NCI-H1436 treated with DMSO at 0.1 percent for 48 hours (cell line): ENCODE measurements around the gene LAMTOR3.
A peak's percentile ranks its signal among the peaks of the same experiment; 100 is the strongest.

Experiments used
- DNase-seq: peaks from one replicate; lab custom pipeline; 2025; lab: John Stamatoyannopoulos, UW

LAMTOR3 gene, protein sequence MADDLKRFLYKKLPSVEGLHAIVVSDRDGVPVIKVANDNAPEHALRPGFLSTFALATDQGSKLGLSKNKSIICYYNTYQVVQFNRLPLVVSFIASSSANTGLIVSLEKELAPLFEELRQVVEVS

DNA sequence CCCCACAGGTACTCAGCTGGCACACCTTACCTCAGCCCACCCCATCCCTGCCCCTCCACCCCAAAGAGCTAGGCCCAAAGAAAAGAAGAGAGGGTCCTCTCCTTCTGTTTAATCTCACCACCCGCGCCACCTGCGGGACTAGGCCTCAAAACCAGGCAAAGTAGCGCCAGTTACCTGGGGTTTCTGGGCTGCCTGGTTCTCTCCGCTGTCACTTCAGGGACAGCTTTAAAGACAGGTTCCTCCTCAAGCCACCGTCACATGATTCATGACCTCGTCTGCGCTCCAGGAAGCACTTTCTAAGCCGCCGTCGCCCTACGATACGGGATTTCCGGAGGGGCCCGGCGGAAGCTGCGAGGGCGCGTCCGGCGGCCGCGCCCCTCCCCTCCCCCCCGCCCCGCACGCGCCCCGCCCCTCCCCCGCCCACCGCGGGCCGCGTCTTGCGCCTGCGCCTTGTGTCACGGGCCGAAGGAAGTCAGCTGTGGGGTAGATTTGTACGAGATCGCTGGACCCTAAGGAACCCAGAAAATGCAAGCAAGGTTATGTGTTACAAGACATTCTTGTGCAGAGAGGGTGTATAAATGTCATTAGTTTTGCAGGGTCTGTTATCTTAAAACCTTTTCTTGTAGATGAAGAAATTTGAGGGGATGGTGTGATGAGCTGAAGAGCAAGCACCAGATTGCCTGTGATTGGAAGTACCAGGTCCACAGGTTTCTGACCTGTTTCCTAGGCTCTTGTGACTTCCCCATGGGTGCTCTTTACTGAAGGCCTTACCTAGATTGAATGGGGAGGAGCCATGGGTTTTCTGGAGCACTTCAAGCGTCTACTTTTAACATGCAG lies at the start of gene LAMTOR3:
Gene LAMTOR3, minus strand, starts transcription at position 267 of the 837 bp plus-strand sequence. CDS start 464 bp downstream, outside the sequence.
- peak; percentile 73 for DNase-seq

DNA sequence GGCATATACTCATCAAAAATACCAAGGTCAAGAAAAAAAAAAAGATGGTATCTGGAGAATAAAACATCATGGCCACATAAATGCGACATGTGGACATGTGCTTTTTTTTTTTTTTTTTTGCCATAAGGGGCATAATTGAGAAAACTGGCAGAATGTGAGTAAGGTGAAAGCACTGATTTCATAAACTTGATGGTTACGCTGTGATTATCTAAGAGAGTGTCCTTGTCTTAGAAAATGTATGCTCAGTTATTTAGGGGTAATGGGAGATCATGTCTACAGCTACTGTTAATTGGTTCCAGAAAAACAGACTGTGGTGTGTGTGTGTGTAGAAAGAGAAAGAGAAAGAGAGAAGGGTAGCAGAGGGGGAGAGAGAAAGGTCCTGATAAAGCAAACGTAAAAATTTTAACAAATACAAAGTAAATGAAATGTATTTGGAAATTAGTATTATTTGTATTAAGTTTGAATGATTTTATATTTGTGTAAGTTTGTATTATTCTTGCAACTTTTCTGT lies 44.1 kb upstream of the LAMTOR3 start:
- no peak for DNase-seq

DNA sequence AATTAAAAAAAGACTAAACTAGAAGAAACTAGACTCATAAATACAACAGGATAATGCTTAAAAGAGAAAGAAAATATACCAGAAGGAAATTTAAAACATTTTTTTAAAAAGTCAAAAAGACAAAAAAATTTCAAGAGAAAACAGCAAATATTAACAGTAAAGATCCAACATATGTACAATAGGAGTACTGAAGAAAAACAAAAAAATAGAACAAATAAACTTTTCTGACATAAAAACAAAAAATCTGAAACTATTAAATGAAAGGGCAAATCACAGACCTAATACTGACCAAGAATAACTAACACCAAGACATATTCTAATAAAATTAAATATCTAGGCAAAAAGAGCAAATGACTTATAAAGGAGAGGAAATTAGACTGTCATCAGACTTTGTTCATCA lies 40.7 kb upstream of the LAMTOR3 start:
- no peak for DNase-seq

DNA sequence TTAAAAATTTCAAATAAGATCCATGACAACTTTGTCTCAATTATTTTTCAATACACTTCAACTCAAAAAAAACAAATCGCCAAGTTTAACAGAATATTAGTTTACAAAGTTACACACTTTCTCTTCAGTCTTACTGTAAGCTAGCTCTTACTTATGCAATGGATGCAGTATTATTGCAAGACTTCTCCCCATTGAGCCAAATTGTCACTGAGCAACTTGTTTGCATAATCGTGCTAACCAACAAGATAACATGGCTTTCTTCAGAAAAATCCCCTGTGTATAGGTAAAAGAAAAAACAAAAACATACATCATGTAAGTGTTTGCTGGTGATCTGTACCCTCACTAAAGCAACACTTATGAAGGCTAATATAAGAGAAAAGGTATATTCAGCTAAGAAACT lies 33.3 kb upstream of the LAMTOR3 start:
- DNase-seq = no peak

DNA sequence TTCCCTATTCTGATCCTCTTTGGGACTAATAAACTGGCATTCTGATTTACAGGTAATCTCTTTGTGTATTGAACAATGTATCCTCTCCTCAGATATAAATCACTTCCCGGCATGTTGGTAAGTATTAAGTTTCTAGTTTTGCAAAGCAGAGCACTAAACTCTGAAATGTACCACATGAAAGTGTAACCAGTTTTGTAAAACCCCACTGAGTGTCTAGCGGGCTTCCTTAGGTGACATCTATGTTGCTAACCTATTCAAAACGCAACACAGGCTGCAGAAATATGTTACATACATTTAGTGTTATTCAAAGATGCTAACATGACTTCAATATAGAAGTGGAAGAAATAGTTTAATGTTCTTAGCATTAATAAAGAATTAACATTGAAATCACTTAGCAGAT lies 26.9 kb upstream of the LAMTOR3 start:
- DNase-seq = no peak

DNA sequence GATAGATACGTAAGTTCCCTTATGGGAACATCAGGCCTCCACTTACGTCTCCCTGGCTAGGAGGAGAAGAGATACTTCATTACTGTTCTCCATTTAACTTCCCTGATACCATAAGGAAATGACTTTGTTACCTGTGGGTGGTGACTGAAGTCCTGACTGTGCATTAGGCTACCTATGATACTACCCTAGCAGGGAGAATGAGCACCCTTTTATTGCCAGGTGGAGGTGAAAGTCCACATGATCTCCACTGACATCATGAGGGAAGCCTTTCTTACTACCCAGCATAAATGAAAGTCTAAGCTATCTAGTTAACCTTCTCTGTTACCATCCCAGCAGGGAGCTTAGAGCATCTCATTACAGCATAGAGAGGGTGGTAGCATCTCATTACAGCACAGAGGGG lies 24.4 kb upstream of the LAMTOR3 start:
- no peak for DNase-seq

DNA sequence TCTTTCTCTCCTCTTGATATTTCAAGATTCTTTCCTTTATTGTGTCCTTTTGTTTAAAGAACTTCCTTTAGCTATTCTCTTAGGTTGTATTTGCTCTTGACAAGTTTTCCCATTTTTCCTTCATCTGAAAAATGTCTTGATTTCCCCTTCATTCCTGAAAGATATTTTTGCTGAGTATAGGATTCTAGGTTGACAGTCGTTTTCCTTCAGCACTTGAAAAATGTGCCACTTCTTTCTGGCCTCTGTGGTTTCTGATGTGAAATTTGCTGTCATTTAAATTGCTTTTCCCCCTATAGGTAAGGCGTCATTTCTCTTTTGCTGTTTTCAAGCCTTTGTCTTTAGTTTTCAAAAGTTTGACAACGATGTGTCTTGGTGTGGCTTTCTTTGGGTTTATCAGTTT lies 23.3 kb upstream of the LAMTOR3 start:
- DNase-seq = no peak

DNA sequence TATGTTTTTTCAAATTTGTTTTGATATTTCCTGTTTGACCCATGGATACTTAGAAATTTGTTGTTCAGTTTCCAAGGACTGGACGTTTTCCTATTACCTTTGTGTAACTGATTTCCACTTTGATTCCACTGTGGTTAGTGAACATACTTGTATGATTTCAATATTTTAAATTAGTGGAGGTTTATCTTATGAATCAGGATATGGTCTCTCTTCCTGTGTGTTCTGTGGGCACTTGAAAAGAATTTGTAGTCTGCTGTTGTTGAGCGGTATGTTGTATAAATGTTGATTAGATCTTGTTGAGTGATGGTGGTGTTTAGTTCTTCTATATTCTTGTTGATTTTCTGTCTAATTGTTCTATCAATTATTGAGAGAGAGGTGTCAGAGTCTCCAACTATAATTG lies 21.2 kb upstream of the LAMTOR3 start:
- no peak for DNase-seq

DNA sequence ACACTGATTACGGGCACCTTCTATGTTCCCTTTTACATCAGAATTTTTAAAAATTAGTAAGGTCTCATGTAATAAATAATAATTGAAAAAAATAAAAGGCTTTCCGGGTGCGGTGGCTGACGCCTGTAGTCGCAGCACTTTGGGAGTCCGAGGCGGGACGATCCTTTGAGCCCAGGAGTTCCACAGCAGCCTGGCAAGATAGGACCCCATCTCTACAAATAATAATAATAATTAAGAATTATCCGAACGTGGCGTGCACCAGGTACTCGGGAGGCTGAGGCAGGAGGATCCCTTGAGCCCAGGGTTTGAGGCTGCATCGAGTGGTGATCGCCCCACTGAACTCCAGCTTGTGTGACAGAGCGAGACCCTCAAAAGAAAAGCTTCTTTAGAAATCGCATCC lies 771 bp upstream of the LAMTOR3 start:
- no peak for DNase-seq

DNA sequence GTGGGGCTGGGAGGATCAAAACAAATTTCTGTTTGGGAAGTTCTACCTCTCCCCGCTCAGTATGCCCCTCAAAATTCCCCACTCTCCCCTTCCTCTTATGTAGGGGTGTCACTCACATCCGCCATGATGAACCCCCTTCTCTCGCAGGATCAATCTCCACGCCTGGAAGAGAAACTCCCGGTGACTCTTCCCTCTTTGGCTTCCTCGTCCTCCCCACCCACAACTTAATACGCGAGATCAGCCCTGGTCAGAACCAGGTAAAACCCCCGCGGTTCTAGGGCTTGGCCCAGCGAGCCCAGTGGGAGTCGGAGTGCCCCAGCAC lies 427 bp downstream of the LAMTOR3 start:
- no peak for DNase-seq

DNA sequence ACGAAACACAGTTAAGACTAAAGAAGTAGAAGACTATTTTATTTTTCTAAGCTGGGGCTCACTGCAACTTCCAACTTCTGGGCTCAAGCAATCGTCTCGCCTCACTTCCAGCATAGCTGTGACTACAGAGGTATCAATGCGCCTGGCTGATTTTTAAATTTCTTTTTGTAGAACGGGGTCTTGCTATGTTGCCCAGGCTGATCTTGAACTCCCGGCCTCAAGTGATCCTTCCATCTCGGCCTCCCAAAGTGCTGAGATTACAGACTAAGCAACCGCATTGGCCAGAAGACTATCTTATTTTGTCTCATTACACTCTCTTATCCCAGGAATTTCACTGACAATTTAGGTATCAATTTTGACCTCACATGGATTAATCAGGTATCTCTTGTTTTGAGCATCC lies 1.2 kb downstream of the LAMTOR3 start:
- no peak for DNase-seq

DNA sequence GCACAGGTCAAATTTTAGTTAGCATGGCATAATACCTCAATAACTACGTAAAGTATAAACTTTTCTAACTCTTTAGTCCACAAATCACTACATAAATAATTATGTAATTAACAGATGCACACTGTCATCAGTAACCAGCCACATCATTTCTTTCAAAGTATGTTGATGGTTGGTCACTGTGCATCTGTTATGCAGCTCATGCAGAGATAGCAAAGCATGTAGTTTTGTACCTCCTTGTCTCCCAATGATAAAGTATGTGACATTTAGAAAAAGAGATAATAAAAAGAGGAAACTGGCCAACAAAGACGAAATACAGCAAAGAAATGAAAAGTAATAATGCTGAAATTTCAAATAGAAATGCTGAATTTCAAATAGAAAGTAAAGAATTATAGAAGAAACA lies 2.9 kb downstream of the LAMTOR3 start:
- no peak for DNase-seq

DNA sequence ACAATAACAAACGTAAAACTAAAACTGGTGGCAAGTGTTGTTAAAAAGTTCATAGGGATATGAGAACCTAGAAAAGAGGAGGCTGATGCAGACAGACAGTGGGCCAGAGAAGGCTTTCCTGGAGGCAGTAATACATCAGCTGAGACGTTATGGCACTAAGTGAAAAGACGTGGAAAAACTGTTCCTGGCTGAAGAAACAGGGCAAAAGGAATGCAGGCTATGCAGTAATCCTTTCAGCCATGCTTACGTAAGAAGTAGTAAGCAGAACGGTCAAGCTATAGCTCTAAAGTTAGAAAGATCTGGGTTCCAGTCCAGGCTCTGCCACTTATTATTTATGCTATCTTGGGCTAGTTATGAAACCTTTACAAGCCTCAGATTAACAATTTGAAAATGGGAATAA lies 6.4 kb downstream of the LAMTOR3 start:
- no peak for DNase-seq

DNA sequence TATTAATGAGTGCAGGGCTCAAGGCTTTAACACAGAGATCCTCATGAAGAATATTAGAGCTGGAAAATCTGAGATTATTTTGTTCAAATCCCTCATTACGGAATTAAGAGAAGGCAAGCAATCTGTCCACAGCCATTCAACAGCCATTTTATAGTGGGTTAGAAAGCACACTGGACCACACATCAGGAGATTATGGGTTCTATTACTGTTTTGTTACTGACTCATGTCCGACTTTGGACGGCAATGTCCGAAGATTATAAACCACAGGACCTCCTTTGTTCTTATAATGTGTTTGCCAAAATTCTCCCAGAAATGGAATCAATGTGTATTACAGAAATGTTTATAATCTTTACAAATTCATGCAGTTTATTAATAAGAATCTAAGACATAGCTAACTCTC lies 8.1 kb downstream of the LAMTOR3 start:
- DNase-seq = no peak

DNA sequence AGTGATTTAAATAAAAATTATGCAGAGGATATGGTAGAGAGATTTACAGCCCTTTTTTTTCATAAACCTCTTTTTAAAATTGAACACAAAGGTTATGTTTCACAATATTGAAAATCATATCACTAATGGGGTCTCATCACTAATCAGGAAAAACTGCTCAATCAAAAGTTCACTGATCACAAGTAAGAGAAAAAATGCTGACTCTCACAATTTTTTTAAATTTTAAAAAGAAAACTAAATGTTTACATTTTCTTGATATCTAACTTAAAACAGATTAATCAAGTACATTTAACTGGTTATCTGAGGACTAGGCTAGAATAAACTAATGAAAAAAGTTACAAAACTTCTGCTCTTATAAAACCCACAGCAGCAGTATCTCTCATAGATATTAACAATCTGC lies 8.5 kb downstream of the LAMTOR3 start:
- DNase-seq = no peak

DNA sequence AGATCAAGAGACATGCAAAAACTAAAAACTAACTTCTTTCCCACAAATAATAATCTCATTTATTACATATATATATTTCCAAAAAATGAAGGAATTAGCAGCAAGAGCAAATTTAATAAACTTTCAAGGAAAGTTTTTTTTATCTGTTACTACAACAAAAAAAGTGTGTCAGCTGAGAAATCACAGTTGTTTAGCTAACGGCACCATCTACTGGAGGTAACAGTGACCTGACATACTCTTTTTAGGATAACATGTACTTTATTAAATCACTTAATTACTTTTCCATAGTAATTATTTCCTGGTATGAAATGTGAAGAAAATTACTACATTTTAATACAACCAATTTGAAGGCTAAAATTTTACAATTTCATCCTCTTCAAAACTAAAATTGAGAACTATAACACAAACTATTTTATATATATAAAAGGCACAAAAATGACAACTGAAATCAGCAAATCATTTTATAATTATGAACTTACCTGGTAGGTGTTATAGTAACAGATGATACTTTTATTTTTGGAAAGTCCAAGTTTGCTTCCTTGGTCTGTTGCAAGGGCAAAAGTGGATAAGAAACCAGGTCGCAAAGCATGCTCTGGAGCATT lies 9.1 kb downstream of the LAMTOR3 start:
- no peak for DNase-seq

DNA sequence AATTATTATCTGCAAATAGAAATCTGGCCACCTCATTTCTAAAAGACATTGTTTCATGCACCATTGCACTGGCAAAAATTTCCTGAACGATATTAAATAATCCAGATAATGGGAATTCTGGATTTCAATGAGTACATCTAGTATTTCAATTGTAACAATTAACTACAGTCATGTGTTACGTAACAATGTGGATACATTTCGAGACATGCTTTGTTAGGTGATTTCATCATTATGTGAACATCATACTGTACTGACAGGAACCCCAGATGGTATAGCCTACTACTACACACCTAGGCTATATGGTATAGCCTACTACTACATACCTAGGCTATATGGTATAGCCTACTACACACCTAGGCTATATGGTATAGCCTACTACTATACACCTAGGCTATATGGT lies 14.8 kb downstream of the LAMTOR3 start:
- no peak for DNase-seq

DNA sequence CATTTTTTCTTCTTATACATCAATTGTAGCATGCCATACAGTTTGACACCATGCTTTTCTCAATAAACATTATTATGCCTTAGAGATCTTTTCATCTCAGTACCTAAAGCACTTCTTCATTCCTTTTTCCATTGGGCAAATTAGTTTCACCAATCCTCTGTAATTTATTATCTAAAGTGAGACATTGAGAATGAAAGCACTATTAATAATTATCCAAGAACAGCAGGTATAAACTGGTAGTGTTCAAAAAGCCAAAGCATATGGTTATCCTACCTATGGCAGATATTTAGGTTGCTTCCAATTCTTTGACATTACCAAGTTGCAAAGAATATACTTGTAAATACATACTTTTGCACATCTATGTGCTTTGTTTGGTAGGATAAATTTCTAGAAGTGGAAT lies 15.6 kb downstream of the LAMTOR3 start:
- no peak for DNase-seq

DNA sequence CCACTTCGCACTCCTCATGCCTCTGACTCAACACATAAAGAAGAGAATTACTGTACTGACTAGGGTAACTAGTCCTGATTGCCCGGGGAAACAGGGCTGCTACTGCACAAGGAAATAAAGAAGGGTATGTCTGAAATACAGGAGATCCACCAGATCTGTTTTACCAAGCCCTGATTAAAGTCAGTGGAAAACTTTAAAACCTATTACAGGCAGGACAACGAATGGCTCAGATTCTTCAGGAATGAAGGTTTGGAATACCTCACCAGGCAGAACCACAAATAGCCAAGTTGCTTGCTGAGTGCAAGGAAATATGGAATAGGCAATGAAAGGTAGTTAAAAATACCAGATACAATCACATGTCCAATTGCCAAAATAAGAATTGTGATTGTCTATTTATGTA lies 17.3 kb downstream of the LAMTOR3 start:
- no peak for DNase-seq

DNA sequence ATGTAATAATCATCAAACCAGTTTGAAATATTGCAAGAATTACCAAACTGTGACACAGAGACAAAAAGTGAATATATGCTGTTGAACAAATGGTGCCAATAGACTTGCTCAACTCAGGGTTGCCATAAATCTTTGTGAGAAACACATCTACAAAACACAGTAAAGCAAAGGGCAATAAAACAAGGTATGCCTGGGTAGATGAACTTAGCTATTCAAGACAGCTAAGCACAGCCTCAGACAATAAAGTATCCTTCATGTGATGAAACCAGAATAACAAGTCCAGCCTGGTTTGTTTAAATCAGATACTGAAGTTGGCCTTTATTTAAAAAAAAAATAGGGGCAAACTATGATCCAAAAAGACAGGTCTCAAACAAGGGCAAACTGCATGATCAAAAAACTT lies 19.2 kb downstream of the LAMTOR3 start:
- no peak for DNase-seq

DNA sequence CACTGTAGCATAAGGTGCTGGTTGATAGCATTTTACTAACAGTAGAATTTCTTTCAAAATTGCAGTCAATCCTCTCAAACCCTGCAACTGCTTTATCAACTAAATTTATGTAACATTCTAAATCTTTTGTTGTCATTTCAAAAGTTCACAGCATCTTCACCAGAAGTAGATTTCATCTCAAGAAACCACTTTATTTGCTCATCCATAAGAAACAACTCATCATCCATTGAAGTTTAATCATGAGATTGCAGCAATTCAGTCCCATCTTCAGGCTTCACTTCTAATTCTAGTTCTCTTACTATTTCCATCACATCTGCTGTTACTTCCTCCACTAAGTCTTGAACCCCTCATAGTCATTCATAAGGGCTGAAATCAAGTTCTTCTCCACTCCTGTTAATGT lies 21.7 kb downstream of the LAMTOR3 start:
- no peak for DNase-seq

DNA sequence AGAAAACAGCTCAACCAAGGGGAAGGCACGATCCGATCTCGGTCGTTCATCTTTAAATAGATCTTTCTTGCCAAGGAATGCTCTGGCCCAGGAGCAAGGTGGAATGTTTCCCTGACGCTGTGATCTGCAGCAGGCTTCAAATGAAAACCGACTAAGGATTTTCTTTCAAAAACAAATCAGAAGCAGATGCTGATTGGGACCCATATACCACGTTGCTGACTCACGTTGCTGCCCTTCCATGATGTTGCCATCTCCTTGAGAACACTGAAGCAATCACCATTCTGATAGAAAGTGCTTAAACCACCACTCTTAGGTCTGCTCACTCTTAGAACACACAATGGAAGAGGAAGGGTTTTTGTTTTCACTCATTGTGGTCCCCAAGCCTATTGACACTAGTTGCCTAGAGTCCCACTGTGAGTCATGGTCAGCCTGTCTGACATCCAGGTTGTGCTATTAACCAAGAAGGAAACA lies 26.1 kb downstream of the LAMTOR3 start:
- no peak for DNase-seq

DNA sequence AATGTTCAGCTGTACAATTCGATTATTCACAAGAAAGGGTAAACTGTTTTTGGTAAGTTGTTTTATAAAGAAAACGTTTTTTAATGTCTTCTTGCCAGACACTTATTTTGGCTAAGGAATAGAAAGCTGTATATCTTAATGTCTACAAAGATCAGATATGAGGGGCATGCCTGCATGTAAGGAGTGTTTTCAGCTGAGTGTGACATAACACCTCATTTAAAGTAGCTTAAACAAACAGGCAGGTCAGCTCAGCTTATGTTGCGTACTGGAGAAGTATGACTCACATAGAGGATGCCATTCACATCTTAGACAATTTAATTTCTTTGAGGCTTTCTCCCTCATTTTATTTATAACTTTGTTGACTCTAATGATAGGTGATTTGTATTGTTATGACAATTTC lies 30.4 kb downstream of the LAMTOR3 start:
- no peak for DNase-seq
